IMR-90 (cell line): ENCODE measurements around the gene GAS5. TPM values are rescaled to one million over a fixed set of nuclear protein-coding genes. Genes with fewer than 3 reads are reported as not detected.

Source experiments
- ATAC-seq: fragments of 200-7000 bp; cut with Tn5 transposase; 2 replicates; pipeline ENCODE4 v1.9.1; 2020; ENCODE audit warnings: low read depth, mild to moderate bottlenecking, moderate library complexity
- BruUV-seq: library from RNA; stranded (reverse); fragments of 400-500 nt; replicated peaks from 2 replicates; lab custom pipeline; 2021; lab: Mats Ljungman, UMichigan
- CTCF ChIA-PET: fragments of 300-600 bp; formaldehyde crosslinking; extraction: SDS; loops from one replicate; lab custom pipeline; 2021; ENCODE audit warnings: antibody characterized with exemption; lab: Yijun Ruan, JAX
- POLR2A ChIA-PET: fragments of 300-600 bp; sonication (Branson Sonifier 250); formaldehyde crosslinking; loops from one replicate; lab custom pipeline; 2022; ENCODE audit warnings: antibody characterized with exemption; ENCODE audit not compliant: unreplicated experiment; lab: Charles Lee
- DNase-seq: peaks from one replicate; pipeline ENCODE4 v3.0.0; 2013
- H2AFZ ChIP-seq: replicated peaks from 2 replicates; pipeline ENCODE3; 2013; ENCODE audit warnings: low read length, mild to moderate bottlenecking; ENCODE audit not compliant: poor library complexity
- H2AK5ac ChIP-seq: 2 replicates; pipeline ENCODE4 v1.6.1; 2013; ENCODE audit warnings: low read depth, low read length, inconsistent platforms
- H2AK9ac ChIP-seq: replicated peaks from 2 replicates; pipeline ENCODE3; 2013; ENCODE audit warnings: mild to moderate bottlenecking, low read depth, low read length, moderate library complexity; ENCODE audit not compliant: poor library complexity
- H2BK120ac ChIP-seq: 2 replicates; pipeline ENCODE4 v1.6.1; 2013; ENCODE audit warnings: low read depth, low read length, inconsistent platforms
- H2BK15ac ChIP-seq: 3 replicates; pipeline ENCODE4 v1.6.1; 2013; ENCODE audit warnings: low read depth, low read length, inconsistent platforms
- H2BK20ac ChIP-seq: 2 replicates; pipeline ENCODE4 v1.6.1; 2013; ENCODE audit warnings: low read depth, mild to moderate bottlenecking, inconsistent platforms, low read length, moderate library complexity
- H2BK5ac ChIP-seq: 2 replicates; pipeline ENCODE4 v1.6.1; 2013; ENCODE audit warnings: mild to moderate bottlenecking, low read depth, low read length, inconsistent platforms; ENCODE audit not compliant: poor library complexity, severe bottlenecking
- H3K14ac ChIP-seq: replicated peaks from 2 replicates; pipeline ENCODE4 v1.6.1; 2013; ENCODE audit warnings: low read depth, low read length, inconsistent platforms
- H3K18ac ChIP-seq: 2 replicates; pipeline ENCODE4 v1.6.1; 2013; ENCODE audit warnings: low read depth, low read length, control low read depth
- H3K23ac ChIP-seq: 2 replicates; pipeline ENCODE4 v1.6.1; 2013; ENCODE audit warnings: low read depth, low read length, inconsistent platforms
- H3K27ac ChIP-seq: 2 replicates; pipeline ENCODE4 v1.5.1; 2013; ENCODE audit warnings: mild to moderate bottlenecking, control low read depth, low read length; ENCODE audit not compliant: insufficient read depth
- H3K27me3 ChIP-seq: 2 replicates; pipeline ENCODE4 v1.6.1; 2013; ENCODE audit warnings: low read length; ENCODE audit not compliant: control insufficient read depth, insufficient read depth
- H3K36me3 ChIP-seq: 2 replicates; pipeline ENCODE4 v1.6.1; 2013; ENCODE audit warnings: low read length, mixed read lengths; ENCODE audit not compliant: control insufficient read depth, insufficient read depth
- H3K4ac ChIP-seq: 2 replicates; pipeline ENCODE4 v1.6.1; 2013; ENCODE audit warnings: low read depth, low read length, inconsistent platforms
- H3K4me1 ChIP-seq: 2 replicates; pipeline ENCODE4 v1.6.1; 2013; ENCODE audit warnings: low read length, mixed read lengths; ENCODE audit not compliant: control insufficient read depth, insufficient read depth
- H3K4me2 ChIP-seq: 2 replicates; pipeline ENCODE4 v1.6.1; 2013; ENCODE audit warnings: low read depth, mild to moderate bottlenecking, control low read depth, low read length, moderate library complexity
- H3K4me3 ChIP-seq: 2 replicates; pipeline ENCODE4 v1.5.1; 2013; ENCODE audit warnings: low read depth, mild to moderate bottlenecking, control low read depth, low read length, moderate library complexity; ENCODE audit not compliant: insufficient read depth
- H3K56ac ChIP-seq: 2 replicates; pipeline ENCODE4 v1.6.1; 2013; ENCODE audit warnings: low read length, inconsistent platforms; ENCODE audit not compliant: insufficient read depth; ENCODE audit errors: extremely low read depth
- H3K79me1 ChIP-seq, 2 experiments: 2 replicates each; pipeline ENCODE4 v1.6.1; 2013; ENCODE audit warnings: low read length in 2 of 2, inconsistent platforms in 1 of 2, low read depth in 1 of 2
- H3K9ac ChIP-seq: 2 replicates; pipeline ENCODE4 v1.6.1; 2013; ENCODE audit warnings: low read depth, low read length, control low read depth
- H3K9me1 ChIP-seq: 2 replicates; pipeline ENCODE4 v1.6.1; 2013; ENCODE audit warnings: low read length, inconsistent platforms; ENCODE audit not compliant: insufficient read depth
- H3K9me3 ChIP-seq: 2 replicates; pipeline ENCODE4 v1.6.1; 2013; ENCODE audit warnings: low read length; ENCODE audit not compliant: control insufficient read depth, insufficient read depth
- H4K20me1 ChIP-seq: 2 replicates; pipeline ENCODE4 v1.6.1; 2013; ENCODE audit warnings: low read length, inconsistent platforms; ENCODE audit not compliant: insufficient read depth
- H4K5ac ChIP-seq: 2 replicates; pipeline ENCODE4 v1.6.1; 2013; ENCODE audit warnings: mild to moderate bottlenecking, low read depth, low read length, control low read depth
- H4K8ac ChIP-seq, 2 experiments: 2 replicates each; pipeline ENCODE4 v1.6.1; 2013; ENCODE audit warnings: low read depth in 2 of 2, low read length in 2 of 2, control low read depth in 1 of 2, inconsistent platforms in 1 of 2
- H4K91ac ChIP-seq: 2 replicates; pipeline ENCODE4 v1.6.1; 2013; ENCODE audit warnings: low read depth, low read length, inconsistent platforms; ENCODE audit not compliant: insufficient read depth
- BHLHE40 ChIP-seq: fragments of 150-350 bp; IDR thresholded peaks from 2 replicates; pipeline ENCODE4 v1.6.1; 2016; ENCODE audit warnings: mild to moderate bottlenecking, low read depth, low read length
- CEBPB ChIP-seq: IDR thresholded peaks from 2 replicates; pipeline ENCODE4 v1.6.1; 2012; ENCODE audit warnings: low read depth, low read length, improper control_type of control experiment
- CHD1 ChIP-seq: IDR thresholded peaks from 2 replicates; pipeline ENCODE4 v1.6.1; 2012; ENCODE audit warnings: low read depth, low read length, improper control_type of control experiment
- CTCF ChIP-seq: conservative IDR thresholded peaks from 2 replicates; pipeline ENCODE4 v1.5.1; 2012; ENCODE audit warnings: mild to moderate bottlenecking, low read depth, low read length, improper control_type of control experiment
- FOS ChIP-seq: fragments of 150-350 bp; IDR thresholded peaks from 2 replicates; pipeline ENCODE4 v1.6.1; 2016; ENCODE audit warnings: low read depth, low read length
- MAFK ChIP-seq: IDR thresholded peaks from 2 replicates; pipeline ENCODE4 v1.6.1; 2012; ENCODE audit warnings: low read depth, low read length, improper control_type of control experiment
- MAZ ChIP-seq: IDR thresholded peaks from 2 replicates; pipeline ENCODE4 v1.6.1; 2012; ENCODE audit warnings: low read depth, mild to moderate bottlenecking, low read length, improper control_type of control experiment, moderate library complexity, borderline replicate concordance
- MXI1 ChIP-seq: IDR thresholded peaks from 2 replicates; pipeline ENCODE4 v1.6.1; 2012; ENCODE audit warnings: low read depth, mild to moderate bottlenecking, low read length, moderate library complexity, borderline replicate concordance
- POLR2A ChIP-seq: IDR thresholded peaks from 2 replicates; pipeline ENCODE4 v1.6.1; 2012; ENCODE audit warnings: mild to moderate bottlenecking, low read depth, low read length
- RAD21 ChIP-seq: IDR thresholded peaks from 2 replicates; pipeline ENCODE4 v1.6.1; 2012; ENCODE audit warnings: low read length, improper control_type of control experiment
- RCOR1 ChIP-seq: IDR thresholded peaks from 2 replicates; pipeline ENCODE4 v1.6.1; 2012; ENCODE audit warnings: mild to moderate bottlenecking, low read length, improper control_type of control experiment; ENCODE audit not compliant: insufficient replicate concordance
- RFX5 ChIP-seq: IDR thresholded peaks from 2 replicates; pipeline ENCODE4 v1.8.0; 2012; ENCODE audit warnings: low read depth, mild to moderate bottlenecking, low read length, moderate library complexity
- SMC3 ChIP-seq: fragments of 150-350 bp; IDR thresholded peaks from 2 replicates; pipeline ENCODE4 v1.6.1; 2016; ENCODE audit warnings: low read depth, mild to moderate bottlenecking, antibody characterized with exemption, low read length, moderate library complexity
- USF2 ChIP-seq: fragments of 150-350 bp; IDR thresholded peaks from 2 replicates; pipeline ENCODE4 v1.6.1; 2017; ENCODE audit warnings: mild to moderate bottlenecking, antibody characterized with exemption, low read length, low read depth
- WGBS, 2 experiments: methylation state at CpG; one replicate each; pipeline versions ENCODE4 v1.1.5 to v1.1.7; 2013; ENCODE audit warnings: missing lambda C conversion rate in 2 of 2; ENCODE audit not compliant: insufficient read length in 1 of 2; ENCODE audit errors: extremely low coverage in 2 of 2; 5-methylcytosine and 5-hydroxymethylcytosine counted together
- dilution Hi-C: fragments of 300-500 bp; cut with HindIII; formaldehyde crosslinking; loops from one replicate; pipeline ENCODE4 v1.14.3; 2018; ENCODE audit warnings: low sequenced_read_pairs; ENCODE audit not compliant: unreplicated experiment
- in situ Hi-C: fragments of 300-500 bp; cut with MboI; formaldehyde crosslinking; loops from 3 replicates; pipeline ENCODE4 v1.14.3; 2019; ENCODE audit warnings: low sequenced_read_pairs, inconsistent platforms, mixed read lengths
- intact Hi-C: fragments of 100-400 bp; cut with micrococcal nuclease; formaldehyde crosslinking; loops from 2 replicates; pipeline ENCODE4 v1.10.0; 2022
- polyA plus RNA-seq, 3 experiments: library from polyadenylated mRNA; depleted of rRNA; stranded (reverse); fragments of >200 nt; gene quantifications; 2 replicates each; pipeline ENCODE4 v1.2.3, GENCODE V29; 2012; ENCODE audit warnings: low replicate concordance in 1 of 3
- total RNA-seq: library from RNA; depleted of rRNA; stranded (reverse); fragments of >200 nt; gene quantifications from 2 replicates; pipeline ENCODE4 v1.2.3, GENCODE V29; 2012
- TF ChIP-seq, protein P1 (sequence below): fragments of 150-350 bp; IDR thresholded peaks from 2 replicates; pipeline ENCODE4 v1.6.1; 2016; ENCODE audit warnings: low read depth, mild to moderate bottlenecking, low read length, moderate library complexity, borderline replicate concordance

The GAS5 gene
- total and polyA plus RNA-seq, 2 of the 4 experiments (the other 2 are of a cell fraction) = 380 to 737 TPM

- H3K36me3 ChIP-seq = peaks cover 47% of the 10 kb centered on the region
- ChIA-PET POLR2A (no interaction called here), CTCF (no interaction called here)
- peak overlapping the region; percentile 97 for H3K4ac ChIP-seq
- dilution Hi-C loops = no loop called here
- H3K4me2 ChIP-seq = peak overlapping the region; percentile 64
- H3K23ac ChIP-seq = peak overlapping the region; percentile 96
- H3K4me3 ChIP-seq = peak overlapping the region; percentile 70
- WGBS, 2 experiments = 1% methylated on average over 11 of the region's 32 CpGs; no CpG with 5 or more reads in 1 of the 2 experiments
- H2BK20ac ChIP-seq = no peak overlapping the region
- H3K9me1 ChIP-seq = no peaks in the 10 kb centered on the region
- in situ Hi-C loops = no loop called here
- H2AK9ac ChIP-seq = peak overlapping the region; percentile 95
- H3K27me3 ChIP-seq = no peaks in the 10 kb centered on the region
- H2BK5ac ChIP-seq = peak overlapping the region; percentile 54
- peaks cover 55% of the 10 kb centered on the region for H4K20me1 ChIP-seq
- H3K18ac ChIP-seq = peak overlapping the region; percentile 28
- intact Hi-C loops = loop anchor here (5.0 kb wide), 2 partner anchors 435 to 1120 kb away; no protein-coding TSS in a partner anchor
- peak overlapping the region; percentile 36 for H4K5ac ChIP-seq
- H2AK5ac ChIP-seq = peak overlapping the region; percentile 94
- H3K9me3 ChIP-seq = no peaks in the 10 kb centered on the region
- H3K27ac ChIP-seq = peak overlapping the region; percentile 80
- H3K14ac ChIP-seq = peak overlapping the region; percentile 99
- no peaks in the 10 kb centered on the region; the same call in 1 of the 2 replicates for H3K4me1 ChIP-seq
- no peak for ATAC-seq
- peak overlapping the region; percentile 5 for H2BK120ac ChIP-seq
- peak overlapping the region; percentile 88 for H3K9ac ChIP-seq
- H2AFZ ChIP-seq = peak overlapping the region; percentile 96
- H2BK15ac ChIP-seq = no peak overlapping the region
- H3K56ac ChIP-seq = peak overlapping the region; percentile 78
- peaks cover 9 to 57% of the 10 kb centered on the region in 2 experiments; a peak in 3 of 4 replicates for H3K79me1 ChIP-seq
- no peak for DNase-seq
- peak overlapping the region; percentile 80 for H4K91ac ChIP-seq
- BruUV-seq = TSS peak; percentile 83
- H4K8ac ChIP-seq = peak overlapping the region; percentile 75 to 77
- TF ChIP-seq CEBPB = no peak
- no peak for TF ChIP-seq RFX5
- TF ChIP-seq MXI1 = peak; percentile 91
- no peak for TF ChIP-seq MAZ
- TF ChIP-seq, protein P1, sequence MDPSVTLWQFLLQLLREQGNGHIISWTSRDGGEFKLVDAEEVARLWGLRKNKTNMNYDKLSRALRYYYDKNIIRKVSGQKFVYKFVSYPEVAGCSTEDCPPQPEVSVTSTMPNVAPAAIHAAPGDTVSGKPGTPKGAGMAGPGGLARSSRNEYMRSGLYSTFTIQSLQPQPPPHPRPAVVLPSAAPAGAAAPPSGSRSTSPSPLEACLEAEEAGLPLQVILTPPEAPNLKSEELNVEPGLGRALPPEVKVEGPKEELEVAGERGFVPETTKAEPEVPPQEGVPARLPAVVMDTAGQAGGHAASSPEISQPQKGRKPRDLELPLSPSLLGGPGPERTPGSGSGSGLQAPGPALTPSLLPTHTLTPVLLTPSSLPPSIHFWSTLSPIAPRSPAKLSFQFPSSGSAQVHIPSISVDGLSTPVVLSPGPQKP = no peak
- TF ChIP-seq MAFK = no peak
- TF ChIP-seq CHD1 = no peak
- peak; percentile 59; the same call in 1 of the 2 replicates for TF ChIP-seq BHLHE40
- no peak for TF ChIP-seq CTCF
- TF ChIP-seq POLR2A = no peak
- no peak for TF ChIP-seq USF2
- no peak for TF ChIP-seq RCOR1
- TF ChIP-seq SMC3 = no peak
- TF ChIP-seq RAD21 = no peak
- no peak for TF ChIP-seq FOS
These were observed 542 bp downstream of the GAS5 start for GRCh38 chr1:173867141-173867752.
